ENCODE measurements around the gene NID1. TPM values are rescaled to one million over a fixed set of nuclear protein-coding genes. Genes with fewer than 3 reads are reported as not detected.
"Not testable (repeated sequence)": the region's sequence is repeated elsewhere in the genome, so short reads cannot be mapped to it uniquely, and the experiment has no call there.

Gene NID1
- total and polyA plus RNA-seq, 11 donors, result 19.4 to 157 (median 61.7) TPM

DNA sequence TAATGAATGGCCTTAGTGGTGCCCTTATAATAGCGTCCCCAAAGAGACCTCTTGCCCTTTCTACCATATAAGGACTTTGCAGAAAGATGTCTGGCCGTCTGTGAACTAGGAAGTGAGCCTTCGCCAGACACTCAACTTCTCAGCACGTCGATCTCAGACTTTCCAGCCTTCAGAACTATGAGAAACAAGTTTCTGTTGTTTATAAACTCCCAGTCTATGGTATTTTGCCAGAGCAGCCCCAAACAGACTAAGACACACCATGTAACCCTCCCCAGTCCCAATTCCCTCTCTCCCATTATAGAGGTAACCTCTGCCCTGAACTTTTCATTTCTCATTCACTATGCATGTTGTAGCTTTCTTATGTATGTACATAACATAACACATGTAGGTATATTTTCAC lies 55.7 kb downstream of the NID1 start:
- Histone ChIP-seq H3K27ac (peak overlapping the region; percentile 39 to 77 (median 66)), H3K4me1 (peaks cover 0 to 23% (median 1%) of the 10 kb centered on the region in 12 donors), H3K9me3 (no peaks in the 10 kb centered on the region), H3K4me3 (no peak overlapping the region), H3K36me3 (peaks cover 0 to 94% (median 60%) of the 10 kb centered on the region in 9 donors), H3K27me3 (no peaks in the 10 kb centered on the region)
- no peak for DNase-seq
- intact Hi-C loops (cut with DNase I), result loop anchor here in 1 of 10 donors (10.0 kb wide), 1 partner anchor 56 kb away; the partner anchor contains the start of gene NID1
- TF ChIP-seq, protein P1, sequence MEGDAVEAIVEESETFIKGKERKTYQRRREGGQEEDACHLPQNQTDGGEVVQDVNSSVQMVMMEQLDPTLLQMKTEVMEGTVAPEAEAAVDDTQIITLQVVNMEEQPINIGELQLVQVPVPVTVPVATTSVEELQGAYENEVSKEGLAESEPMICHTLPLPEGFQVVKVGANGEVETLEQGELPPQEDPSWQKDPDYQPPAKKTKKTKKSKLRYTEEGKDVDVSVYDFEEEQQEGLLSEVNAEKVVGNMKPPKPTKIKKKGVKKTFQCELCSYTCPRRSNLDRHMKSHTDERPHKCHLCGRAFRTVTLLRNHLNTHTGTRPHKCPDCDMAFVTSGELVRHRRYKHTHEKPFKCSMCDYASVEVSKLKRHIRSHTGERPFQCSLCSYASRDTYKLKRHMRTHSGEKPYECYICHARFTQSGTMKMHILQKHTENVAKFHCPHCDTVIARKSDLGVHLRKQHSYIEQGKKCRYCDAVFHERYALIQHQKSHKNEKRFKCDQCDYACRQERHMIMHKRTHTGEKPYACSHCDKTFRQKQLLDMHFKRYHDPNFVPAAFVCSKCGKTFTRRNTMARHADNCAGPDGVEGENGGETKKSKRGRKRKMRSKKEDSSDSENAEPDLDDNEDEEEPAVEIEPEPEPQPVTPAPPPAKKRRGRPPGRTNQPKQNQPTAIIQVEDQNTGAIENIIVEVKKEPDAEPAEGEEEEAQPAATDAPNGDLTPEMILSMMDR (IDR thresholded peaks at IDR 0.05), result no peak
- TF ChIP-seq POLR2A (IDR thresholded peaks at IDR 0.05), result no peak
- WGBS, 4 donors, result 47 to 65% (median 55%) methylated on average over 5 of the region's 5 CpGs
- peak in 2 of 4 donors; percentile 25 to 50 for ATAC-seq

DNA sequence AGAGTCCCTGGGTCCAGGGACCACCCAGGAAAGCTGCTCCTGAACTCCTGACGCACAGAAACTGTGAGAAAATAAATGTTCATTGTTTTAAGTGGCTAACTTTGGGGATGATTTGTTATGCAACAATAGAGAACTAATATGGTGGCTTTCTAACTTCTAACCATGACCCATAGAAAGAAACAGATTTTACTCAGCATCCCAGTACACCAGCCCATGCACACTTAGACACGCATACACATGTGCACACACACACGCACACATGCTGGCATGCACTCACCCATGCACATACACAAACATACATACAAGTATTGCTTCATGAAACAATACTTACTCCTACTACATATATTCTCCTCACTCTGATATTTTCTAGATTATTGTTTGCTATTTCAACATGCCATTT lies 57.1 kb downstream of the NID1 start:
- 97 to 99% (median 98%) methylated on average over 3 of the region's 3 CpGs for WGBS, 4 donors
- intact Hi-C loops (cut with DNase I), result loop anchor here in 1 of 10 donors (10.0 kb wide), 1 partner anchor 57 kb away; the partner anchor contains the start of gene NID1
- TF ChIP-seq, protein P1 (IDR thresholded peaks at IDR 0.05), result no peak
- no peak for TF ChIP-seq POLR2A (IDR thresholded peaks at IDR 0.05)
- Histone ChIP-seq H3K4me1 (peaks cover 0 to 23% (median 1%) of the 10 kb centered on the region in 12 donors), H3K9me3 (no peaks in the 10 kb centered on the region), H3K27ac (peak overlapping the region in 1 of 12 donors; percentile 3), H3K4me3 (no peak overlapping the region), H3K27me3 (no peaks in the 10 kb centered on the region), H3K36me3 (peaks cover 0 to 92% (median 54%) of the 10 kb centered on the region in 9 donors)
- no peak for DNase-seq
- no peak for ATAC-seq

DNA sequence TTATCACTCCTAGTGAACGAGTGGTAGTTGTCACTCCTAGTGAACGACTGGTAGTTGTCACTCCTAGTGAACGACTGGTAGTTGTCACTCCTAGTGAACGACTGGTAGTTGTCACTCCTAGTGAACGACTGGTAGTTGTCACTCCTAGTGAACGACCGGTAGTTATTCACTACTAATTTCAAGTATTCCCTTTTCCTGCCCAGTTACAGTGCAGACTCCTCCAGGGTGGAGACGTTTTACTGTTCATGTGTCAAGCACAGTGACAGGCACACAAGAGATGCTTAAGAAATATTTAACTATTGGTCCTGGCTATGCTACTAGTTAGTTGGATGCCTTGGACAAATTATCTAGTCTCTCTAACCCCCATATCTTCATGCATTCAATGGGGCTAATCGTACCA lies 61.8 kb downstream of the NID1 start:
- H3K9me3 ChIP-seq, H3K27me3 ChIP-seq, ATAC-seq, DNase-seq, H3K4me3 ChIP-seq: not testable (repeated sequence)
- intact Hi-C loops (cut with DNase I), result loop anchor here in 1 of 10 donors (10.0 kb wide), 1 partner anchor 62 kb away; the partner anchor contains the start of gene NID1
- Histone ChIP-seq H3K4me1 (peaks cover 0 to 38% (median 18%) of the 10 kb centered on the region in 12 donors), H3K36me3 (peaks cover 0 to 83% (median 36%) of the 10 kb centered on the region in 9 donors), H3K27ac (peak overlapping the region in 1 of 12 donors; percentile 44)
- WGBS, 4 donors, result 68 to 92% (median 76%) methylated on average over 9 of the region's 9 CpGs

DNA sequence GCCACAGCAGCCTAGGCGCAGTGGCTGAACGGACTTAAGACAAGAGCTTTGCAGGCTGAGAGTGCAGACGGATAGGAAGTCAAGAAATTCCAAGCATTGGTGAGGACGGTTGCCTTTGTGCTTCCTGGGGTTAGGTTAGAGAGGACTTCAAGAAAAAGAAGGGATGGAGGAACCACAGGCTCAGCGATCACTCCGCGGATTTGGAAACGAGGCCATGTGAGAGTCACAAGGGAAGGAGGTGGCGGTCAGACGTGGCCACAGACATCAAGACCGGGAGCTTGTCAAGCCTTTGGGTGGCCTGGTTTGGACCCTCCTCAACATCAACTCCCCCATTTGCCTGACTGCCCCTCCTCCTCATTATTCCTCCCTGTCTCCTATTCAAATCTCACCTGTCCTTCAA lies 62.3 kb downstream of the NID1 start:
- Histone ChIP-seq H3K4me3 (no peak overlapping the region), H3K27me3 (no peaks in the 10 kb centered on the region), H3K27ac (peak overlapping the region in 3 of 12 donors; percentile 32 to 66 (median 51)), H3K9me3 (no peaks in the 10 kb centered on the region), H3K36me3 (peaks cover 0 to 83% (median 37%) of the 10 kb centered on the region in 9 donors), H3K4me1 (peaks cover 0 to 38% (median 18%) of the 10 kb centered on the region in 12 donors)
- intact Hi-C loops (cut with DNase I), result loop anchor here in 1 of 10 donors (10.0 kb wide), 1 partner anchor 62 kb away; the partner anchor contains the start of gene NID1
- no peak for TF ChIP-seq POLR2A (IDR thresholded peaks at IDR 0.05)
- TF ChIP-seq, protein P1 (IDR thresholded peaks at IDR 0.05), result no peak
- no peak for DNase-seq
- ATAC-seq, result no peak
- WGBS, 4 donors, result 86 to 93% (median 91%) methylated on average over 11 of the region's 11 CpGs

All from heart left ventricle (tissue), 16 donors.